Immature natural killer cell (primary cell): Measurements from ENCODE around the gene PLCH1. TPM values are rescaled to one million over a fixed set of nuclear protein-coding genes. Genes with fewer than 3 reads are reported as not detected.

Source experiments
- DNase-seq, 3 donors: peaks; one replicate each; pipeline ENCODE4 v3.0.0; 2022; ENCODE audit warnings: mixed read lengths in 1 of 3
- H3K27ac Mint-ChIP-seq, 6 donors: one replicate each; pipeline ENCODE4 v1.8.0; 2020; ENCODE audit warnings: mixed read lengths in 6 of 6, mild to moderate bottlenecking in 5 of 6, inconsistent platforms in 4 of 6, moderate library complexity in 3 of 6
- H3K27me3 Mint-ChIP-seq, 3 donors: one replicate each; pipeline ENCODE4 v1.8.0; 2020 to 2021; ENCODE audit warnings: low read depth in 3 of 3, mild to moderate bottlenecking in 3 of 3, mixed read lengths in 3 of 3, moderate library complexity in 3 of 3, inconsistent platforms in 1 of 3
- H3K36me3 Mint-ChIP-seq, 3 donors: one replicate each; pipeline ENCODE4 v1.8.0; 2020; ENCODE audit warnings: mixed read lengths in 3 of 3, inconsistent platforms in 2 of 3, mild to moderate bottlenecking in 2 of 3
- H3K4me1 Mint-ChIP-seq, 2 donors: one replicate each; pipeline ENCODE4 v1.8.0; 2020; ENCODE audit warnings: inconsistent platforms in 2 of 2, mild to moderate bottlenecking in 2 of 2, mixed read lengths in 2 of 2, moderate library complexity in 1 of 2
- H3K4me3 Mint-ChIP-seq, 5 donors: one replicate each; pipeline ENCODE4 v1.8.0; 2020; ENCODE audit warnings: mild to moderate bottlenecking in 5 of 5, mixed read lengths in 5 of 5, inconsistent platforms in 3 of 5, moderate library complexity in 3 of 5
- H3K9me3 Mint-ChIP-seq, 6 donors: one replicate each; pipeline ENCODE4 v1.8.0; 2020; ENCODE audit warnings: mild to moderate bottlenecking in 6 of 6, mixed read lengths in 6 of 6, inconsistent platforms in 4 of 6, moderate library complexity in 3 of 6
- polyA plus RNA-seq, 3 donors: library from polyadenylated mRNA; unstranded; fragments of 300-500 nt; fragmentation: Illumina TruSeq; gene quantifications; one replicate each; pipeline ENCODE4 v1.2.3, GENCODE V29; 2021

Gene PLCH1
- polyA plus RNA-seq, 3 donors from 2014 or later = 0.11 TPM; not detected in 2

- peaks cover 2 to 4% (median 2%) of the 10 kb centered on the region in 3 donors for H3K27me3 Mint-ChIP-seq
- no peak overlapping the region for H3K27ac Mint-ChIP-seq
- H3K4me3 Mint-ChIP-seq = no peak overlapping the region
- DNase-seq = no peak
- no peaks in the 10 kb centered on the region for H3K4me1 Mint-ChIP-seq
- H3K36me3 Mint-ChIP-seq = no peaks in the 10 kb centered on the region
- H3K9me3 Mint-ChIP-seq = peaks cover 0 to 5% (median 2%) of the 10 kb centered on the region in 6 donors
These were observed 350.6 kb downstream of the PLCH1 start for GRCh38 chr3:155394240-155394639.

- H3K27me3 Mint-ChIP-seq = peaks cover 2% of the 10 kb centered on the region in 3 donors
- H3K4me3 Mint-ChIP-seq = no peak overlapping the region
- DNase-seq = no peak
- peaks cover 0 to 5% (median 2%) of the 10 kb centered on the region in 6 donors for H3K9me3 Mint-ChIP-seq
- no peak overlapping the region for H3K27ac Mint-ChIP-seq
- H3K36me3 Mint-ChIP-seq = no peaks in the 10 kb centered on the region
- no peaks in the 10 kb centered on the region for H3K4me1 Mint-ChIP-seq
These were observed 351.6 kb downstream of the PLCH1 start for GRCh38 chr3:155393316-155393715.

- H3K9me3 Mint-ChIP-seq = peaks cover 0 to 5% (median 2%) of the 10 kb centered on the region in 6 donors
- no peaks in the 10 kb centered on the region for H3K36me3 Mint-ChIP-seq
- H3K4me3 Mint-ChIP-seq = no peak overlapping the region
- no peaks in the 10 kb centered on the region for H3K4me1 Mint-ChIP-seq
- no peak overlapping the region for H3K27ac Mint-ChIP-seq
- H3K27me3 Mint-ChIP-seq = peaks cover 2% of the 10 kb centered on the region in 3 donors
- no peak for DNase-seq
These were observed 352.7 kb downstream of the PLCH1 start for GRCh38 chr3:155392138-155392537.

- H3K9me3 Mint-ChIP-seq = peaks cover 0 to 5% (median 2%) of the 10 kb centered on the region in 6 donors
- H3K4me1 Mint-ChIP-seq = no peaks in the 10 kb centered on the region
- H3K36me3 Mint-ChIP-seq = no peaks in the 10 kb centered on the region
- no peak for DNase-seq
- no peak overlapping the region for H3K4me3 Mint-ChIP-seq
- H3K27ac Mint-ChIP-seq = no peak overlapping the region
- H3K27me3 Mint-ChIP-seq = peaks cover 2% of the 10 kb centered on the region in 3 donors
These were observed 353.3 kb downstream of the PLCH1 start for GRCh38 chr3:155391551-155391958.

GRCh38 chr3:155391104-155391503 lies 353.8 kb downstream of the PLCH1 start:
- peaks cover 2% of the 10 kb centered on the region in 3 donors for H3K27me3 Mint-ChIP-seq
- H3K9me3 Mint-ChIP-seq = peaks cover 0 to 5% (median 2%) of the 10 kb centered on the region in 6 donors
- no peaks in the 10 kb centered on the region for H3K4me1 Mint-ChIP-seq
- no peak for DNase-seq
- H3K27ac Mint-ChIP-seq = no peak overlapping the region
- no peak overlapping the region for H3K4me3 Mint-ChIP-seq
- no peaks in the 10 kb centered on the region for H3K36me3 Mint-ChIP-seq

- Mint-ChIP-seq H3K27ac (no peak overlapping the region), H3K4me3 (no peak overlapping the region), H3K36me3 (no peaks in the 10 kb centered on the region), H3K27me3 (peaks cover 2% of the 10 kb centered on the region in 3 donors), H3K9me3 (peaks cover 0 to 5% (median 1%) of the 10 kb centered on the region in 6 donors), H3K4me1 (no peaks in the 10 kb centered on the region)
- DNase-seq = no peak
These were observed 354.5 kb downstream of the PLCH1 start for GRCh38 chr3:155390351-155390750.

GRCh38 chr3:155388417-155388816 lies 356.5 kb downstream of the PLCH1 start:
- no peaks in the 10 kb centered on the region for H3K9me3 Mint-ChIP-seq
- H3K4me3 Mint-ChIP-seq = no peak overlapping the region
- DNase-seq = no peak
- no peaks in the 10 kb centered on the region for H3K4me1 Mint-ChIP-seq
- peaks cover 0 to 4% (median 0%) of the 10 kb centered on the region in 3 donors for H3K27me3 Mint-ChIP-seq
- H3K27ac Mint-ChIP-seq = no peak overlapping the region
- H3K36me3 Mint-ChIP-seq = no peaks in the 10 kb centered on the region

- DNase-seq = no peak
- no peaks in the 10 kb centered on the region for H3K9me3 Mint-ChIP-seq
- H3K27me3 Mint-ChIP-seq = peaks cover 0 to 4% (median 0%) of the 10 kb centered on the region in 3 donors
- no peaks in the 10 kb centered on the region for H3K4me1 Mint-ChIP-seq
- no peak overlapping the region for H3K4me3 Mint-ChIP-seq
- no peaks in the 10 kb centered on the region for H3K36me3 Mint-ChIP-seq
- no peak overlapping the region for H3K27ac Mint-ChIP-seq
These were observed 357.3 kb downstream of the PLCH1 start for GRCh38 chr3:155387571-155387970.

- Mint-ChIP-seq H3K4me1 (no peaks in the 10 kb centered on the region), H3K27me3 (peaks cover 0 to 4% (median 0%) of the 10 kb centered on the region in 3 donors)
These were observed 358.0 kb downstream of the PLCH1 start for GRCh38 chr3:155386919-155387318.

GRCh38 chr3:155385896-155386625 lies 358.8 kb downstream of the PLCH1 start:
- no peak overlapping the region for H3K4me3 Mint-ChIP-seq
- H3K27ac Mint-ChIP-seq = no peak overlapping the region
- no peaks in the 10 kb centered on the region for H3K4me1 Mint-ChIP-seq
- no peaks in the 10 kb centered on the region for H3K36me3 Mint-ChIP-seq
- DNase-seq = no peak
- H3K27me3 Mint-ChIP-seq = peaks cover 0 to 2% (median 2%) of the 10 kb centered on the region in 3 donors
- H3K9me3 Mint-ChIP-seq = no peaks in the 10 kb centered on the region

More at GRCh38 chr3:155386919-155387318, 358.0 kb downstream of the PLCH1 start:
- Mint-ChIP-seq H3K36me3 (no peaks in the 10 kb centered on the region), H3K4me3 (no peak overlapping the region), H3K9me3 (no peaks in the 10 kb centered on the region), H3K27ac (no peak overlapping the region)
- no peak for DNase-seq

- DNase-seq = no peak
- no peaks in the 10 kb centered on the region for H3K4me1 Mint-ChIP-seq
These were observed 362.4 kb downstream of the PLCH1 start for GRCh38 chr3:155382396-155383042.

GRCh38 chr3:155377847-155378246 lies 367.0 kb downstream of the PLCH1 start:
- Mint-ChIP-seq H3K4me3 (no peak overlapping the region), H3K27ac (no peak overlapping the region), H3K36me3 (no peaks in the 10 kb centered on the region), H3K9me3 (peaks cover 0 to 1% (median 0%) of the 10 kb centered on the region in 6 donors), H3K27me3 (peaks cover 0 to 4% (median 2%) of the 10 kb centered on the region in 3 donors), H3K4me1 (no peaks in the 10 kb centered on the region)
- DNase-seq = no peak

More at GRCh38 chr3:155382396-155383042, 362.4 kb downstream of the PLCH1 start:
- H3K4me3 Mint-ChIP-seq = no peak overlapping the region
- H3K9me3 Mint-ChIP-seq = peaks cover 0 to 1% (median 0%) of the 10 kb centered on the region in 6 donors
- H3K27ac Mint-ChIP-seq = no peak overlapping the region
- H3K27me3 Mint-ChIP-seq = peaks cover 2 to 3% (median 2%) of the 10 kb centered on the region in 3 donors
- H3K36me3 Mint-ChIP-seq = no peaks in the 10 kb centered on the region

GRCh38 chr3:155377071-155377470 lies 367.8 kb downstream of the PLCH1 start:
- Mint-ChIP-seq H3K4me3 (no peak overlapping the region), H3K36me3 (no peaks in the 10 kb centered on the region)

GRCh38 chr3:155372281-155372680 lies 372.6 kb downstream of the PLCH1 start:
- Mint-ChIP-seq H3K4me3 (no peak overlapping the region), H3K4me1 (no peaks in the 10 kb centered on the region), H3K27ac (no peak overlapping the region), H3K9me3 (peaks cover 0 to 3% (median 0%) of the 10 kb centered on the region in 6 donors), H3K36me3 (no peaks in the 10 kb centered on the region), H3K27me3 (peaks cover 0 to 1% (median 0%) of the 10 kb centered on the region in 3 donors)
- DNase-seq = no peak

More at GRCh38 chr3:155377071-155377470, 367.8 kb downstream of the PLCH1 start:
- no peaks in the 10 kb centered on the region for H3K4me1 Mint-ChIP-seq
- no peak overlapping the region for H3K27ac Mint-ChIP-seq
- H3K9me3 Mint-ChIP-seq = peaks cover 0 to 1% (median 0%) of the 10 kb centered on the region in 6 donors
- DNase-seq = no peak
- peaks cover 0 to 4% (median 2%) of the 10 kb centered on the region in 3 donors for H3K27me3 Mint-ChIP-seq
